Tibial artery (tissue), 4 donors: ENCODE data around the gene TMCO1.

Experiments used
- DNase-seq, 2 donors: peaks; one replicate each; pipeline ENCODE4 v3.0.0-alpha.2; 2019
- H3K27ac ChIP-seq, 2 donors: fragments of 200-600 bp; sonication (generic) in 1 of 2; 1 replicate in 1 of 2; 2 replicates in 1 of 2; pipeline ENCODE4 v1.5.1; 2018 to 2019; ENCODE audit warnings: mild to moderate bottlenecking in 1 of 2
- H3K27me3 ChIP-seq, 2 donors: fragments of 200-600 bp; sonication (generic) in 1 of 2; one replicate each; pipeline versions ENCODE4 v1.5.1 to v1.6.0; 2016 to 2019
- H3K36me3 ChIP-seq, 3 donors: fragments of 200-600 bp; sonication (generic) in 2 of 3; one replicate each; pipeline ENCODE4 v1.5.1; 2016 to 2019; ENCODE audit warnings: mild to moderate bottlenecking in 2 of 3
- H3K4me1 ChIP-seq, 4 donors: fragments of 200-600 bp; sonication (generic) in 2 of 4; 1 replicate in 3 of 4; 2 replicates in 1 of 4; pipeline ENCODE4 v1.5.1; 2016 to 2019
- H3K4me3 ChIP-seq, 2 donors: fragments of 200-600 bp; sonication (generic) in 1 of 2; 1 replicate in 1 of 2; 2 replicates in 1 of 2; pipeline ENCODE4 v1.5.1; 2018 to 2019; ENCODE audit warnings: mild to moderate bottlenecking in 2 of 2
- H3K9me3 ChIP-seq, 3 donors: fragments of 200-600 bp; sonication (generic) in 1 of 3; one replicate each; pipeline ENCODE4 v1.5.1; 2016 to 2019
- CTCF ChIP-seq, 2 experiments: fragments of 200-600 bp in 1 of 2; fragments of 450-650 bp in 1 of 2; IDR thresholded peaks; one replicate each; pipeline ENCODE4 v1.5.1; 2017 to 2019; ENCODE audit warnings: antibody characterized with exemption in 2 of 2, mild to moderate bottlenecking in 1 of 2, moderate library complexity in 1 of 2
- intact Hi-C: fragments of 100-400 bp; cut with DNase I; formaldehyde crosslinking; loops from one replicate; pipeline ENCODE4 v1.15.0; 2023; ENCODE audit warnings: low total_unique reads

Gene TMCO1

GRCh38 chr1:165680303-165680702 is 88.4 kb downstream of the TMCO1 start:
- intact Hi-C loops, result no loop called here

GRCh38 chr1:165679282-165680036 is 89.2 kb downstream of the TMCO1 start:
- Histone ChIP-seq H3K27ac (no peak overlapping the region), H3K9me3 (no peaks in the 10 kb centered on the region), H3K27me3 (no peaks in the 10 kb centered on the region), H3K4me1 (no peaks in the 10 kb centered on the region), H3K36me3 (peaks cover 33 to 80% (median 67%) of the 10 kb centered on the region in 3 donors), H3K4me3 (no peak overlapping the region)
- no peak for TF ChIP-seq CTCF (IDR thresholded peaks at IDR 0.05)
- DNase-seq, result no peak
- intact Hi-C loops, result no loop called here

More at GRCh38 chr1:165680303-165680702, 88.4 kb downstream of the TMCO1 start:
- H3K27me3 ChIP-seq, result no peaks in the 10 kb centered on the region
- no peak overlapping the region for H3K27ac ChIP-seq
- DNase-seq, result no peak
- no peak overlapping the region for H3K4me3 ChIP-seq
- H3K36me3 ChIP-seq, result peaks cover 33 to 79% (median 67%) of the 10 kb centered on the region in 3 donors
- H3K4me1 ChIP-seq, result no peaks in the 10 kb centered on the region
- H3K9me3 ChIP-seq, result no peaks in the 10 kb centered on the region
- no peak for TF ChIP-seq CTCF (IDR thresholded peaks at IDR 0.05)

GRCh38 chr1:165678509-165678908 is 90.2 kb downstream of the TMCO1 start:
- peaks cover 33 to 85% (median 72%) of the 10 kb centered on the region in 3 donors for H3K36me3 ChIP-seq
- TF ChIP-seq CTCF (IDR thresholded peaks at IDR 0.05), result no peak
- intact Hi-C loops, result no loop called here

More at GRCh38 chr1:165678509-165678908, 90.2 kb downstream of the TMCO1 start:
- no peaks in the 10 kb centered on the region for H3K9me3 ChIP-seq
- no peaks in the 10 kb centered on the region for H3K27me3 ChIP-seq
- DNase-seq, result no peak
- H3K4me3 ChIP-seq, result no peak overlapping the region
- H3K4me1 ChIP-seq, result no peaks in the 10 kb centered on the region
- no peak overlapping the region for H3K27ac ChIP-seq
